GM12878 (cell line): Measurements from ENCODE around the gene MMP24. TPM values are rescaled to one million over a fixed set of nuclear protein-coding genes. Genes with fewer than 3 reads are reported as not detected.

Experiments
- ATAC-seq: fragments of 200-7000 bp; cut with Tn5 transposase; 3 replicates; pipeline ENCODE4 v1.9.1; 2020; ENCODE audit warnings: mild to moderate bottlenecking, moderate library complexity
- BruUV-seq: library from RNA; stranded (reverse); fragments of 400-500 nt; replicated peaks from 2 replicates; lab custom pipeline; 2021; lab: Mats Ljungman, UMichigan
- CTCF ChIA-PET: fragments of 300-600 bp; sonication (Branson Sonifier 250); formaldehyde crosslinking; extraction: SDS; loops from one replicate; lab custom pipeline; 2021; ENCODE audit warnings: inconsistent platforms; lab: Yijun Ruan, JAX
- POLR2A ChIA-PET: fragments of 350-600 bp; formaldehyde crosslinking; extraction: SDS; loops from one replicate; lab custom pipeline; 2021; ENCODE audit warnings: inconsistent platforms; lab: Charles Lee
- RAD21 ChIA-PET: fragments of 300-600 bp; sonication (Branson Sonifier 250); formaldehyde crosslinking; loops from one replicate; lab custom pipeline; 2023; ENCODE audit warnings: antibody characterized with exemption; ENCODE audit not compliant: unreplicated experiment; lab: Charles Lee
- SMC1A ChIA-PET: fragments of 300-600 bp; sonication (Branson Sonifier 250); formaldehyde crosslinking; loops from one replicate; lab custom pipeline; 2023; ENCODE audit not compliant: unreplicated experiment, uncharacterized antibody; lab: Charles Lee
- DNase-seq: peaks from one replicate; pipeline ENCODE4 v3.0.0-alpha.2; 2011; ENCODE audit warnings: low read depth, low spot score
- FAIRE-seq: peaks from 3 replicates; lab custom pipeline; 2011; peaks lifted over from hg19 to GRCh38; lab: Jason Lieb, UNC
- H2AFZ ChIP-seq: 2 replicates; pipeline ENCODE4 v1.6.0; 2011; ENCODE audit warnings: low read depth, low read length, control low read depth; ENCODE audit not compliant: control insufficient read depth
- H3K27ac ChIP-seq: 2 replicates; pipeline ENCODE4 v1.5.1; 2011; ENCODE audit warnings: control low read depth; ENCODE audit not compliant: control insufficient read depth, insufficient read depth
- H3K27me3 ChIP-seq, 2 experiments: replicated peaks in 1 of 2; 2 replicates each; pipeline versions ENCODE4 v1.6.0 to v1.6.1; 2011; ENCODE audit warnings: low read length in 1 of 2; ENCODE audit not compliant: control insufficient read depth in 2 of 2, insufficient read depth in 2 of 2
- H3K36me3 ChIP-seq, 2 experiments: 2 replicates each; pipeline ENCODE4 v1.5.1; 2011; ENCODE audit warnings: low read length in 1 of 2; ENCODE audit not compliant: control insufficient read depth in 2 of 2, insufficient read depth in 2 of 2
- H3K4me1 ChIP-seq: 2 replicates; pipeline ENCODE4 v1.6.1; 2011; ENCODE audit warnings: mild to moderate bottlenecking, low read length, moderate library complexity, mixed read lengths; ENCODE audit not compliant: control insufficient read depth, insufficient read depth
- H3K4me2 ChIP-seq: 2 replicates; pipeline ENCODE4 v1.6.0; 2011; ENCODE audit warnings: control low read depth; ENCODE audit not compliant: control insufficient read depth, insufficient read depth
- H3K4me3 ChIP-seq: fragments of 200-600 bp; sonication (generic); 2 replicates; pipeline ENCODE4 v1.5.1; 2016
- H3K79me2 ChIP-seq: 2 replicates; pipeline ENCODE4 v1.6.0; 2011; ENCODE audit warnings: low read length; ENCODE audit not compliant: control insufficient read depth, insufficient read depth
- H3K9ac ChIP-seq: 2 replicates; pipeline ENCODE4 v1.8.0; 2011; ENCODE audit warnings: low read length, control low read depth, mixed read lengths; ENCODE audit not compliant: control insufficient read depth, insufficient read depth
- H3K9me3 ChIP-seq: replicated peaks from 3 replicates; pipeline ENCODE4 v1.5.1; 2011; ENCODE audit warnings: mild to moderate bottlenecking, low read length; ENCODE audit not compliant: control insufficient read depth, insufficient read depth
- H4K20me1 ChIP-seq: 2 replicates; pipeline ENCODE4 v1.6.0; 2011; ENCODE audit not compliant: control insufficient read depth, insufficient read depth
- ATF7 ChIP-seq: fragments of 450-650 bp; IDR thresholded peaks from 2 replicates; pipeline ENCODE4 v1.6.1; 2016; ENCODE audit warnings: low read depth, mild to moderate bottlenecking
- CBX5 ChIP-seq: sonication (generic); IDR thresholded peaks from 2 replicates; pipeline ENCODE4 v1.6.1; 2016; ENCODE audit warnings: low read depth, moderate library complexity, mild to moderate bottlenecking, inconsistent platforms
- CHD2 ChIP-seq: IDR thresholded peaks from 2 replicates; pipeline ENCODE4 v1.6.1; 2011; ENCODE audit warnings: low read depth, low read length, improper control_type of control experiment, borderline replicate concordance
- PAX5 ChIP-seq: IDR thresholded peaks from 2 replicates; pipeline ENCODE4 v1.6.1; 2011; ENCODE audit warnings: low read depth, low read length, borderline replicate concordance
- RAD21 ChIP-seq: IDR thresholded peaks from 2 replicates; pipeline ENCODE4 v1.6.1; 2011; ENCODE audit warnings: mild to moderate bottlenecking, low read depth, low read length, moderate library complexity; ENCODE audit not compliant: insufficient read depth
- SMAD5 ChIP-seq: IDR thresholded peaks from 2 replicates; pipeline ENCODE4 v1.6.1; 2016; ENCODE audit warnings: antibody characterized with exemption, low read depth
- SPI1 ChIP-seq: IDR thresholded peaks from 2 replicates; pipeline ENCODE4 v1.6.1; 2011; ENCODE audit warnings: low read depth, mild to moderate bottlenecking, low read length, moderate library complexity, borderline replicate concordance; ENCODE audit not compliant: insufficient read depth
- SREBF1 ChIP-seq: IDR thresholded peaks from 2 replicates; pipeline ENCODE4 v1.6.1; 2012; ENCODE audit warnings: mild to moderate bottlenecking, low read length
- YBX1 ChIP-seq: fragments of 450-650 bp; IDR thresholded peaks from 2 replicates; pipeline ENCODE4 v1.6.1; 2016; ENCODE audit warnings: antibody characterized with exemption
- WGBS: methylation state at CpG from one replicate; pipeline ENCODE4 v1.1.6; 2016; ENCODE audit warnings: low lambda C conversion rate; ENCODE audit not compliant: insufficient replicate concordance, insufficient coverage; ENCODE audit errors: missing lambda C conversion rate; 5-methylcytosine and 5-hydroxymethylcytosine counted together
- in situ Hi-C: fragments of 300-500 bp; cut with MboI; formaldehyde crosslinking; loops from 9 replicates; pipeline ENCODE4 v1.14.3; 2018; ENCODE audit warnings: mixed read lengths
- intact Hi-C: fragments of 100-400 bp; cut with micrococcal nuclease; formaldehyde crosslinking; loops from one replicate; pipeline ENCODE4 v1.14.2; 2022; ENCODE audit not compliant: unreplicated experiment
- polyA plus RNA-seq, 11 experiments: library from polyadenylated mRNA; depleted of rRNA in 4 of 11; unstranded in 6 of 11; stranded (reverse) in 5 of 11; fragments of >200 nt; fragmentation: Nextera tagmentation in 4 of 11; fragmentation: Illumina TruSeq in 1 of 11; extraction: Ambion mirVana in 4 of 11; extraction: Trizol in 1 of 11; gene quantifications; 1 replicate in 1 of 11; 2 replicates in 10 of 11; pipeline versions ENCODE4 v1.2.1 to v1.2.3, GENCODE V29; 2011 to 2016; ENCODE audit warnings: inconsistent platforms in 2 of 11, missing spikeins in 2 of 11, low read depth in 1 of 11
- total RNA-seq, 4 experiments: library from RNA; depleted of rRNA in 3 of 4; stranded (reverse); fragments of >200 nt in 3 of 4; fragmentation: Illumina TruSeq in 1 of 4; extraction: Trizol in 1 of 4; gene quantifications; 2 replicates each; pipeline versions ENCODE4 v1.2.1 to v1.2.3, GENCODE V29; 2013 to 2021
- TF ChIP-seq, protein P1 (sequence below): fragments of 150-350 bp; IDR thresholded peaks from 2 replicates; pipeline ENCODE4 v1.6.1; 2014; ENCODE audit warnings: mild to moderate bottlenecking, low read depth, low read length

The MMP24 gene
- total and polyA plus RNA-seq, 10 of the 15 experiments (the other 5 are each of a cell fraction or from before 2014, with no cell fraction given): 0.01 to 0.11 (median 0.04) TPM; not detected in 5

DNA sequence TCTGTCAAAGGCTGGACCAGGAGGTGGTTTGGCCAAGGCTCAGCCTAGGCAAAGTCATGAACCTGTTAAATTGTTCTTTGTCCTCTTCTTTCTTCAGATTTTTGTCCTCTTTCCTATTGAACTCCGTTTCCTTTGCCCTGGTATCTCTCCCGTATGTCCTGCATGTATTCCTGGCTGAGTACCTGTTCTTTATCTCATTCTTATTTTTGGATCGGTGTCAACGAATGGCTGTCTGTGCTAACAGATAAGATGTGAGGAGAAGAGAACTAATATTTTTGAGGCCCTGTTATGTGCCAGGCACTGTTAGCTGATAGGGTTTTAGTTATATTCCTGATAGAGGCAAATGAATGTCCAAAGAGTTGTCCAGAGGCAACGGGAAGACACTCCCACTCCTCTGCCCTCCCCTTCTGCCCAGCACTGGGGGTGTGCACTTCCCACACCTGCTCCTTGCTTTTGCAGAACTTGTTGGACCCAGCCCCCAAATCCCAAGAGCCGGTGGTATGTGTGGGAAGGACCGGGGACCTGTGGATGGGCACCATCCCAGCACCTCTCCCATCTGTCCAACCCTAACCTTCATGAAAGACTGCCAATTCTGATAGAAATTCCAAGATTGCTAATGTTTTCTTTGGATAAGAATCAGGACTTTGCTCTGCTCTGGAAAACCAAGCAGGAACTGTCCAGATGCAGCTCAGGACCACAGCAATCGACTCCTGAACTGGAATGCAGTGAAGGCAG is 30.9 kb downstream of the MMP24 start:
- H3K27ac ChIP-seq: no peak overlapping the region
- H3K79me2 ChIP-seq: no peaks in the 10 kb centered on the region
- no peaks in the 10 kb centered on the region for H4K20me1 ChIP-seq
- TF ChIP-seq CHD2 (no peak), SPI1 (no peak), CBX5 (no peak), RAD21 (no peak), ATF7 (no peak), SMAD5 (no peak), SREBF1 (no peak), YBX1 (no peak), PAX5 (no peak)
- TF ChIP-seq, protein P1, sequence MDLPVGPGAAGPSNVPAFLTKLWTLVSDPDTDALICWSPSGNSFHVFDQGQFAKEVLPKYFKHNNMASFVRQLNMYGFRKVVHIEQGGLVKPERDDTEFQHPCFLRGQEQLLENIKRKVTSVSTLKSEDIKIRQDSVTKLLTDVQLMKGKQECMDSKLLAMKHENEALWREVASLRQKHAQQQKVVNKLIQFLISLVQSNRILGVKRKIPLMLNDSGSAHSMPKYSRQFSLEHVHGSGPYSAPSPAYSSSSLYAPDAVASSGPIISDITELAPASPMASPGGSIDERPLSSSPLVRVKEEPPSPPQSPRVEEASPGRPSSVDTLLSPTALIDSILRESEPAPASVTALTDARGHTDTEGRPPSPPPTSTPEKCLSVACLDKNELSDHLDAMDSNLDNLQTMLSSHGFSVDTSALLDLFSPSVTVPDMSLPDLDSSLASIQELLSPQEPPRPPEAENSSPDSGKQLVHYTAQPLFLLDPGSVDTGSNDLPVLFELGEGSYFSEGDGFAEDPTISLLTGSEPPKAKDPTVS: no peak
- no peaks in the 10 kb centered on the region for H3K9me3 ChIP-seq
- H3K9ac ChIP-seq: no peak overlapping the region
- ChIA-PET RAD21 (no interaction called here), POLR2A (no interaction called here), SMC1A (no interaction called here), CTCF (interaction anchor here (1.0 to 1.4 kb wide), 2 partner anchors 12 to 112 kb away, joined by 3 to 4 read pairs; no protein-coding TSS in a partner anchor)
- no peak overlapping the region for H3K4me3 ChIP-seq
- no peak overlapping the region for H2AFZ ChIP-seq
- FAIRE-seq: no peak
- no peaks in the 10 kb centered on the region; a peak in 1 of 4 replicates for H3K36me3 ChIP-seq
- H3K27me3 ChIP-seq: no peaks in the 10 kb centered on the region
- WGBS: 83% methylated on average over 8 of the region's 8 CpGs
- in situ Hi-C loops (loop anchor here (25.0 kb wide), 1 partner anchor 420 kb away; the partner anchor contains the start of gene NCOA6), intact Hi-C loops (no loop called here)
- no peak for DNase-seq
- BruUV-seq: no TSS peak
- no peak for ATAC-seq
- no peak overlapping the region for H3K4me2 ChIP-seq
- peaks cover 3% of the 10 kb centered on the region for H3K4me1 ChIP-seq
